A549 (cell line): ENCODE data around the gene ARHGDIG. TPM values are rescaled to one million over a fixed set of nuclear protein-coding genes. Genes with fewer than 3 reads are reported as not detected.

ENCODE experiments used
- ATAC-seq, 2 experiments: fragments of 200-7000 bp in 1 of 2; fragments of >200 bp in 1 of 2; cut with Nextera tagmentation in 1 of 2; cut with Tn5 transposase in 1 of 2; 3 replicates each; pipeline versions ENCODE4 v1.8.0 to v1.9.1; 2018 to 2020; ENCODE audit warnings: mild to moderate bottlenecking in 1 of 2, moderate library complexity in 1 of 2
- CTCF ChIA-PET: fragments of 300-600 bp; sonication (Branson Sonifier 250); formaldehyde crosslinking; extraction: SDS; loops from one replicate; lab custom pipeline; 2021; ENCODE audit warnings: antibody characterized with exemption, inconsistent platforms; lab: Yijun Ruan, JAX
- POLR2A ChIA-PET: fragments of 350-600 bp; formaldehyde crosslinking; extraction: SDS; loops from one replicate; lab custom pipeline; 2021; ENCODE audit warnings: antibody characterized with exemption, inconsistent platforms; lab: Yijun Ruan, JAX
- DNase-seq, 2 experiments: peaks; one replicate each; pipeline versions ENCODE4 v3.0.0 to v3.0.0-alpha.2; 2011 to 2016; ENCODE audit warnings: low read depth in 1 of 2, low spot score in 1 of 2
- FAIRE-seq: peaks from 2 replicates; lab custom pipeline; 2011; peaks lifted over from hg19 to GRCh38; lab: Jason Lieb, UNC
- H3K27ac ChIP-seq, 2 experiments: fragments of >200 bp; sonication (Bioruptor Twin); formaldehyde crosslinking; 3 replicates each; pipeline ENCODE4 v1.5.1; 2016 to 2017
- H3K4me1 ChIP-seq: fragments of >200 bp; sonication (Bioruptor Twin); formaldehyde crosslinking; 3 replicates; pipeline ENCODE4 v1.6.1; 2016
- H3K4me2 ChIP-seq: fragments of >200 bp; sonication (Bioruptor Twin); formaldehyde crosslinking; 3 replicates; pipeline ENCODE4 v1.6.1; 2016
- H3K4me3 ChIP-seq: fragments of >200 bp; sonication (Bioruptor Twin); formaldehyde crosslinking; 3 replicates; pipeline ENCODE4 v1.5.1; 2016
- H3K9me3 ChIP-seq: fragments of >200 bp; sonication (Bioruptor Twin); formaldehyde crosslinking; 3 replicates; pipeline ENCODE4 v1.6.1; 2016
- ATOH8 ChIP-seq: fragments of 250-450 bp; sonication (Bioruptor Pico); IDR thresholded peaks from 2 replicates; pipeline ENCODE4 v1.5.0; 2020; ENCODE audit warnings: low read depth, mild to moderate bottlenecking, moderate library complexity
- BHLHE40 ChIP-seq: IDR thresholded peaks from 2 replicates; pipeline ENCODE4 v1.6.1; 2012; ENCODE audit warnings: low read depth, low read length, inconsistent platforms
- CBX2 ChIP-seq: fragments of 200-600 bp; sonication (generic); IDR thresholded peaks from 2 replicates; pipeline ENCODE4 v1.6.1; 2016; ENCODE audit warnings: low read depth, mild to moderate bottlenecking, borderline replicate concordance
- CEBPB ChIP-seq, 2 experiments: fragments of >200 bp in 1 of 2; sonication (Bioruptor Twin) in 1 of 2; formaldehyde crosslinking in 1 of 2; IDR thresholded peaks; 2 replicates each; pipeline ENCODE4 v1.6.1; 2012 to 2016
- ELK1 ChIP-seq: fragments of 150-350 bp; IDR thresholded peaks from 2 replicates; pipeline ENCODE4 v1.6.1; 2014; ENCODE audit warnings: low read depth, mild to moderate bottlenecking, low read length
- JUN ChIP-seq, 2 experiments: fragments of >200 bp; sonication (Bioruptor Twin); formaldehyde crosslinking; IDR thresholded peaks; 2 replicates in 1 of 2; 3 replicates in 1 of 2; pipeline ENCODE4 v1.6.1; 2016 to 2017
- JUNB ChIP-seq: fragments of >200 bp; sonication (Bioruptor Twin); formaldehyde crosslinking; IDR thresholded peaks from 2 replicates; pipeline ENCODE4 v1.6.1; 2016
- KDM5A ChIP-seq: fragments of 200-600 bp; sonication (generic); IDR thresholded peaks from 2 replicates; pipeline ENCODE4 v1.6.1; 2016; ENCODE audit warnings: antibody characterized with exemption, mild to moderate bottlenecking
- NPAS2 ChIP-seq: fragments of 250-450 bp; sonication (Bioruptor Pico); IDR thresholded peaks from 2 replicates; pipeline ENCODE4 v1.8.0; 2022; ENCODE audit warnings: mild to moderate bottlenecking, moderate library complexity, borderline replicate concordance
- NR3C1 ChIP-seq: fragments of >200 bp; sonication (Bioruptor Twin); formaldehyde crosslinking; IDR thresholded peaks from 3 replicates; pipeline ENCODE4 v1.6.1; 2017
- PBX3 ChIP-seq: IDR thresholded peaks from 2 replicates; pipeline ENCODE4 v1.6.1; 2012
- PHF8 ChIP-seq: fragments of 200-600 bp; sonication (generic); IDR thresholded peaks from 2 replicates; pipeline ENCODE4 v1.6.1; 2016; ENCODE audit warnings: low read depth, mild to moderate bottlenecking, antibody characterized with exemption, moderate library complexity, borderline replicate concordance
- RAD21 ChIP-seq, 2 experiments: fragments of >200 bp in 1 of 2; sonication (Bioruptor Twin) in 1 of 2; formaldehyde crosslinking in 1 of 2; IDR thresholded peaks in 1 of 2; conservative IDR thresholded peaks in 1 of 2; 2 replicates in 1 of 2; 3 replicates in 1 of 2; pipeline ENCODE4 v1.6.1; 2012 to 2018; ENCODE audit warnings: inconsistent platforms in 1 of 2
- RARB ChIP-seq: fragments of 250-450 bp; sonication (Bioruptor Pico); IDR thresholded peaks from 2 replicates; pipeline ENCODE4 v1.8.0; 2021; ENCODE audit warnings: mild to moderate bottlenecking, moderate library complexity
- REST ChIP-seq: fragments of 200-600 bp; sonication (generic); IDR thresholded peaks from 2 replicates; pipeline ENCODE4 v1.6.1; 2016; ENCODE audit warnings: antibody characterized with exemption, mild to moderate bottlenecking, moderate library complexity
- RFX5 ChIP-seq: fragments of 450-650 bp; IDR thresholded peaks from 2 replicates; pipeline ENCODE4 v1.7.1; 2014; ENCODE audit warnings: antibody characterized with exemption, mild to moderate bottlenecking, moderate library complexity
- SREBF2 ChIP-seq: fragments of 450-650 bp; IDR thresholded peaks from 2 replicates; pipeline ENCODE4 v1.6.1; 2014; ENCODE audit warnings: mild to moderate bottlenecking, moderate library complexity
- ZNF302 ChIP-seq: fragments of 250-450 bp; sonication (Bioruptor Pico); IDR thresholded peaks from 2 replicates; pipeline ENCODE4 v1.9.0; 2021; ENCODE audit warnings: inconsistent platforms, mild to moderate bottlenecking, moderate library complexity
- WGBS: methylation state at CpG from one replicate; pipeline ENCODE4 v1.1.6; 2017; ENCODE audit errors: missing lambda C conversion rate; 5-methylcytosine and 5-hydroxymethylcytosine counted together
- polyA plus RNA-seq, 4 experiments: library from polyadenylated mRNA; depleted of rRNA in 3 of 4; stranded (reverse); fragments of >200 nt; fragmentation: RNase III in 1 of 4; extraction: RNeasy Plus Mini Kit Qiagen cat#74134 plus additional on column Dnase treatment in 1 of 4; gene quantifications; 2 replicates in 3 of 4; 3 replicates in 1 of 4; pipeline ENCODE4 v1.2.3, GENCODE V29; 2011 to 2017

The ARHGDIG gene
- polyA plus RNA-seq, 2 of the 4 experiments (the other 2 are of a cell fraction): 1.1 to 1.9 TPM

- TF ChIP-seq REST (no peak), CEBPB (IDR thresholded peaks at IDR 0.05) (no peak), JUN (IDR thresholded peaks at IDR 0.05) (no peak), CBX2 (no peak), RAD21 (conservative IDR thresholded peaks at IDR 0.05 in 1 of 2, IDR thresholded peaks at IDR 0.05 in 1 of 2) (no peak), RARB (CRISPR knock-in tag) (no peak), ATOH8 (CRISPR knock-in tag) (no peak), NPAS2 (no peak), RFX5 (no peak), ELK1 (no peak), SREBF2 (no peak)
- DNase-seq (no peak), ATAC-seq (no peak), FAIRE-seq (no peak)
- ChIA-PET POLR2A (no interaction called here), CTCF (interaction anchor here (1.6 kb wide), 2 partner anchors 9 to 137 kb away, joined by 3 read pairs; partner anchors contain the start of gene HBQ1)
- no peak overlapping the region for H3K27ac ChIP-seq
- no peaks in the 10 kb centered on the region for H3K9me3 ChIP-seq
- H3K4me2 ChIP-seq: no peak overlapping the region
- no peak overlapping the region for H3K4me3 ChIP-seq
- H3K4me1 ChIP-seq: no peaks in the 10 kb centered on the region
- WGBS: 86% methylated on average over 11 of the region's 19 CpGs
Observed at GRCh38 chr16:316741-317464, 36.5 kb downstream of the ARHGDIG start.

- FAIRE-seq: no peak
- 98% methylated on average over 5 of the region's 5 CpGs for WGBS
Observed at GRCh38 chr16:317583-317982, 37.2 kb downstream of the ARHGDIG start.

More at GRCh38 chr16:317583-317982, 37.2 kb downstream of the ARHGDIG start:
- no peak overlapping the region for H3K27ac ChIP-seq
- POLR2A ChIA-PET: no interaction called here
- ATAC-seq (no peak), DNase-seq (no peak)
- CTCF ChIA-PET: interaction anchor here (1.1 kb wide), 1 partner anchor 46 kb away, joined by 3 read pairs; no protein-coding TSS in a partner anchor
- no peaks in the 10 kb centered on the region for H3K4me1 ChIP-seq
- no peak for TF ChIP-seq ZNF302 (CRISPR knock-in tag)
- no peak for TF ChIP-seq NR3C1
- TF ChIP-seq PHF8: no peak
- TF ChIP-seq KDM5A: no peak
- no peak for TF ChIP-seq PBX3
- TF ChIP-seq BHLHE40: no peak
- TF ChIP-seq JUNB: no peak
- TF ChIP-seq NPAS2: no peak
- TF ChIP-seq, all 56 proteins: peak for 0
- Histone ChIP-seq H3K4me3 (no peak overlapping the region), H3K4me2 (no peak overlapping the region), H3K9me3 (no peaks in the 10 kb centered on the region)
